Cardiac septum (tissue), 1 donor: ENCODE results near the gene NFE2. TPM values are rescaled to one million over a fixed set of nuclear protein-coding genes. Genes with fewer than 3 reads are reported as not detected.
A peak's percentile ranks its signal among the peaks of the same experiment; 100 is the strongest.
"Not testable (repeated sequence)": the region's sequence is repeated elsewhere in the genome, so short reads cannot be mapped to it uniquely, and the experiment has no call there.

Source experiments
- DNase-seq: peaks from one replicate; pipeline ENCODE4 v3.0.0-alpha.2; 2020; ENCODE audit warnings: low spot score
- intact Hi-C: fragments of 100-400 bp; cut with DNase I; formaldehyde crosslinking; loops from one replicate; pipeline ENCODE4 v1.14.0; 2022
- long read RNA-seq: library from polyadenylated mRNA; unstranded; transcript quantifications from one replicate; pipeline ENCODE4 v2.0.0, GENCODE V29; 2021
- total RNA-seq: library from RNA; stranded (reverse); fragmentation: NEBNext Ultra II Directional; extraction: Animal tissue kit (Norgen Biotek cat#: 25700); gene quantifications from one replicate; pipeline ENCODE4 v1.2.1, GENCODE V29; 2021
- donor health status: DM: no; HTN: no; CAD: no.

The NFE2 gene
- total RNA-seq: 1.2 TPM
- long read RNA-seq: 0 reads

DNA sequence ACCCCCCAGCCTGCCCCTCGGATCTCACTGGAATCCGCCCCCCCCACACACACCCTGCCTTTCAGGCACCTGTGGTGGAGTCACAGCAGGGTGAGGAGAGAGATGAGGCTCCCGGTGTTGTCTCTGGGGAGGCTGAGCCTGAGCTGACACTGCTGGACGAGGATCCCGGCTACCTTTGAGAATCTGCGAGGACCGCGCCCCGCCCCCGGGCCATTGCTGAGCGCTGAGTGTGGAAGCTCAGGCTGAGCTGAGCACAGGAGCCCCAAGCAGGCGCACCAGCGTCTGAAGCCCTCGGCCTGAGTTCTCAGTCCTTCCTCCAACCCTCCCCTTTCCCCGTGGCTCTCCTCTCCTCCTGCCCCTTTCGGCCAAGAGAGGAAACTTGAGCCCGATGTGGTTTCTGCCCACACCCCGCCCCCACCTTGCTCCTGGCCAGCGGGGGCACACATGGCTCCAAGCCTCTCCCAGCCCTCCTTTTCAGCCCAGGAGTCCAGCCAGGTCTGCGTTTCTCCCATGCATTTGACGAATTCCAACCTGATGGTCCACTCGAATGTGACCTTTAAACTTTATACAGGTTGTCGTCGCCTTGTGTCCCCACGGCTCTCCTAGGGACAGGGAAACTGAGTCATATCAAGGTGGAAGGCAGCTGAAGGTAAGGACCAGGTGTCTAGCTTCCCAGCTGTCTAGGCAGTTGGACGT lies at the start of gene NFE2:
NFE2 (minus strand) TSS at position 284 of the 696 bp plus-strand sequence. CDS start 5,767 bp downstream, outside the sequence.
- intact Hi-C loops: no loop called here
- peak; percentile 91 for DNase-seq

DNA sequence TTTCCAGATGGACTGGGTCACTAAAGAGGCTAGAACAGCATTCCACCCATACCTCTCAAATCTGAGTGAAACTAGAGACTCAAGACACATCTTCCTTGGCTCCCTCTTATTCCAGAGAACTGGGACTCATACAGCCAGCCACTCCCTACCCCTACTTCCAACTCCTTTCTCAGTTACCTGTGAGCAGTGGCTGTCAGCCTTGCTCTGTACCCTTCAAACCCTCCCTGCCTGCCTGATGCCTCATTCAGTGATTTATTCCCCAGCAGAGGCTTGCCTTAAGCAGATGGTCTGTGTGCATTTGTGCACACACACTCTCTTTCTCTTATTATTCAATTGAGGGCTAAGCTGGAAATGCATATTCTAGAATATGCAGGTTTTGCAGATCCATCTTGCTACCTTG lies 48.9 kb upstream of the NFE2 start:
- DNase-seq: no peak
- intact Hi-C loops: no loop called here

DNA sequence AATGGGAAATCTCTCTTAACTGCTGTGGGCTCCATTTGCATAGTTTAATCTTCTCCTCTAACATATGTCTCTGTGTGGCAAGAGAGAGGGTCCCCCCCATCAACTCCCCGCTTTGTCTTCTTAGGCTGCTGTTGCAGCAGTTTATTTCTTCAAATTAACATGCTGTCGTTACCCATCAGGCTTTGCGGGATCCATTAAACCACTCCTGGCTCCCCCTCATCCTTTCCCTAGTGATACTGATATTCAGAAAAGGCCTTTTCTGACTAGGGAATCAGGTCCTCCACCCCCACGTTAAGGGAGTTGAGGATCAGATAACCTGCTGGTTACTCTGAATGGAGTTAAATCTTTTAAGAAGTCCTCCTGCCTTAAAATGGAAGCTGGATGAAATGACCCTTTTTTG lies 48.2 kb upstream of the NFE2 start:
- intact Hi-C loops: no loop called here
- DNase-seq: no peak

DNA sequence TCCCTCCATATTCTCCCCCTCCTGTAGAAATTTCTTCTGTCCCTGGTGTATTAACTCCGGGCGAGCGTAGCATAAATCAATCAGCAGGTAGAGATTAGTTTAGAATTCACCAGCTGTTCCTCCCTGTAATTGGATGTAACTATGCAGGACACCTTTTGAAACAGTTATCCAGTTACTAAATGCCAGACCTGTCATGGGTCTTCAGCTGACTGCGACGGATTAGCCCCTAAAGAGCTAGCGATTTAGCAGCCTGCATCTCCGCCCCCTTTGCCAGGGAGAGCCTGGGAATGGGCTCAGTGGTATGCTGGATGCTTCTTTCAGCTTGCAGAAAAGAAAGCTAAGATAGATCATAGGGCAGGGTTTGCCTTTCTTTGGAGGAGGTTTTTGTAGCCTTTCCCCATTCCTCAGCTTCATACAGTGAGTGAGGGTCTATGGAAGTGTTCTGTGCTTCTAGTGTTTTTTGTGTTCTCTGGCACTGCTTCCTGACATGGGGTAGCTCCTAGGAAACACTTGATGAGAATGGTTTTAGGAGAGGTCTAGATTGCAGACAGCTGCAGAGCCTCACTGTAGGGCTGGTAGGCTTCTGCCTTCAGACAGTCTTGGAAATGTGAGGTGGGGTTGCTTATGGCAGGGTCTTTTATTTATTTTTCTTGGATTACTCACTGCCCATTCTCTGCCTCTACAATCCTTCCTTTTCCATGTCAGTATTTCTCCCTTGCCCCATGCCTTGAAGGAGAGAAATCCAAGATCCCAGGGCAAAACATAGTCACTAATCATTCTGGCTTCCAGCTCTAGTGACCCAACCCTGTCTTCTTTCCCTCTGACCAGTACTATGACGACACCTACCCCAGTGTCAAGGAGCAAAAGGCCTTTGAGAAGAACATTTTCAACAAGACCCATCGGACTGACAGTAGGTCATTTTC lies 40.8 kb upstream of the NFE2 start:
- intact Hi-C loops: no loop called here
- DNase-seq: no peak

DNA sequence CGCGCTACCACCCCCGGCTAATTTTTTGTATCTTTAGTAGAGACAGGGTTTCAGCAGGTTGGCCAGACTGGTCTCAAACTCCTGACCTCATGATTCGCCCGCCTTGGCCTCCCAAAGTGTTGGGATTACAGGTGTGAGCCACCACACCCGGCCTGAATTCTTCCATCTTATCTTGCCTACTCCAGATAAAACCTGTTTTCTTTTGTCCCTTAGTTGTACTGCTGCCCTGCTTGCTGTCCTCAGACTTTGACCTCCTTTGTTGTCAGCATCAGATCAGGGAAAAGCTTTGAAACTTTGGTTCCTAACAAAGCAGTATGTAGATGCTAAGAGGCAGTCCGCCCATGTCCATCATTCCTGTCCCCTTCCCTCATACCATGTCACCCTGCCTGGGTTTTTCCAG lies 40.0 kb upstream of the NFE2 start:
- intact Hi-C loops: no loop called here
- DNase-seq: no peak

DNA sequence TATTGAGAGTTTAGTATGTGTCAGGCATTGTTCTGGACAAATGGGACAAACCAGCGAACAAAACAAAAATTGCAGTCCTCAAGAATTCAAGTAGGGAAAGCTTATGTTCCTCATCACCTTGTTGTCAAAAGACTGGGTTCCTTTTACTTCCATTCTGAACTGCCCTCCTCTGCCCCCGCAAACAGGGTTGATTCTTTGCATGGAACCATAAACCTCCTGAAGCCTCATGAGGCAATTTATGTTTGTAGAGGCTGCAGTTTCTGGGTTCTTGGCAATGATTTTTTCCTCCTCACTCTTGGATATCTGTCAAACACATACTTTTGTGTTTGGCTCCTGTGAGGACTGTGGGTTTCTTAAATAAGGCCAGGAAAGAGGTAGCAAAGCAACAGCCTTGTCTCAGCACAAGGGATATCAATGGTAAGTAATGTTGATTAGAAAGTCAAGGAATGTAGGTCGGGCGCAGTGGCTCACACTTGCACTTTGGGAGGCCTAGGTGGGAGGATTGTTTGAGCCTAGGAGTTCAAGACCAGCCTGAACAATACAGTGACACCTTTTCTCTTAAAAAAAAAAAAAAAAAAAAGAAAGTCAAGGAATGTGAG lies 38.0 kb upstream of the NFE2 start:
- DNase-seq: no peak
- intact Hi-C loops: no loop called here

DNA sequence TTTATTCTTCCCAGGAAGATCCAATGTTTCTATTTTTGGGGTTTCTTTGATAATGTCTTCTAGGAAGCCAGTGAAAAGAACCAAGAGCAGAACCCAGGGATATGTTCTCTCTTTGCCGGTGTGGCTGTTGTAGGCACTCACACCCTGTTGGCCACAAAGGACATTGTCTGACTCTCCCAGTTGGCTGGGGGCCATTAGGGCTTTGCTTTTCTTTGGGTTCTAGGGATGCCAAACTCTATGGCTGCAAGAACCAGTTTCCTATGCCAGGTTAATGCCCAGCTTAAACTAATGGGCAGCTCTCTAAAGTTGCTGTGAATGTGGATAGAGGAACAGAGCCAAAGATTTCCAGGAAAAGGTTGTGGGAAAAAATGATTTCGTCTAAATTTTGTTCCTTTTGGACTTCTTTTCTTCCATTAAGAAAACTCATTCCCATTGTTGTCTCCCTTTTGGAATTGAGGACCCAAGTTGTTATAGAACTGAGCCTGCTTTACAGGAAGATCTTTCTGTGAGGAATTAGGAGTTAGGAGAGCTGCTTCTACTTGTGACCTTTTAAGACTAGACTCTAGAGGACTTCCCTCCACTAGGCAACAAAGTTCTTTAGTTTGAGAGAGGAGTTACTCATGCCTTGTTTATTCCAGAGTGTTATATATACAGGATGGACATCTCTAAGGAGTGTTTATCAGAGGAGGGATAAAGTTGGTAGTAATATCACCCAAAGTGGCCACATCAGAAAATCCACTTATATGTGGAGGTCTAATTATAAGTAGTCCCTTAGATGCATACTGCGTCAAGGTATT lies 37.2 kb upstream of the NFE2 start:
- intact Hi-C loops: loop anchor here (1.0 kb wide), 1 partner anchor 21 kb away; no protein-coding TSS in a partner anchor
- no peak for DNase-seq

DNA sequence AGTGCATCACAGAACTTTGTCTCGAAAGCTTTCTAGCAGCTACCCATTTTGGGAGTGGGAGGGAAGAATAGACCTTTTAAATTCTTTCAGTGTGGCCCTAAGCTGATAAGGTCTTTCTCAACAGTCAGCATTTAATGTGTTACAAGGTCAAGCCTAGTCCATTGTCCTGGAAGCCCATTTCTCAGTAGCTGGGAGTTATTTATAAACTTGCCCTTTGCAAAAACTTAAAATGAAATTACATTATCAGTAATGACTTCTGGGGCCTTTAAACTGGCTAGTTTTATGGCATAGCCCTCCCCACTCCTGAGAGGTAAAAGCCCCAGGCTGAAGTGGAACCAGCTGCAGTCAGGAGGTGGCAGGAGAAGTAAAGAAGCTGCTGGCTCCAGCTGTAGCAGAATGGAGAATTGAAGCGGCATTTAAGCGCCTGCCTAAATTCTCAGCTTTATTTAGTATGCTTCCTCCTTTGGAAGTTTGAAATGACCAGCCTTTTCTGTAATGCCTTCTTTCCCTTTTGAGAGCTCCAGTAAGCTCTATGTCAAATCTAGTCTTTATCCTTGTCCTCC lies 36.5 kb upstream of the NFE2 start:
- intact Hi-C loops: loop anchor here (1.0 kb wide), 1 partner anchor 22 kb away; no protein-coding TSS in a partner anchor
- no peak for DNase-seq

DNA sequence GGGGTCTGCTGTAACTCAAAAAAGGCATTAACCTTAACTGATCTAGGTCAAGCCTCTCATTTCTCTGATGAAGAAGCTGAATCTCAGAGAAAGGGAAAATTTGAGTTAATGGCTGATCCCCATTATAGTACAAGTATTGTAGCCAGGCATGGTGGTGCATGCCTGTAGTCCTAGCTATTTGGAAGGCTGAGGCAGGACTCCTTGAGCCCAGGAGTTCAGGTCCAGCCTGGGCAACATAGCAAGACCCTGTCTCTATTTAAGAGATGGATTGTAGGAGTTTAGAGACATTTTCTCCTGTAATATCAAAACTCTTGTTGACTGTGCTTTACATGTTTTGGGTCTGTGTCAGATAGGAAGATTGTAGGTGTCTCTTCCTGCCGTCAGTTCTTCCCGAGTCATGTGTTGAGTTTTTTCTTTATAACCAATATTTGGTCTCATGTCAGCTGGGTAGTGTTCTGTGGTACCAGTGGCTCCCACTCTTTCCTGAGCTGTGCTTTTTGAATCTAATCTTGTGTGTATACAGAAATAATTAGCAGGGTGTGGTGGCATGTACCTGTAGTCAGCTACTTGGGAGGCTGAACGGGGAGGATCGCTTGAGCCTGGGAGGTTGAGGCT lies 32.7 kb upstream of the NFE2 start:
- intact Hi-C loops: no loop called here
- no peak for DNase-seq

DNA sequence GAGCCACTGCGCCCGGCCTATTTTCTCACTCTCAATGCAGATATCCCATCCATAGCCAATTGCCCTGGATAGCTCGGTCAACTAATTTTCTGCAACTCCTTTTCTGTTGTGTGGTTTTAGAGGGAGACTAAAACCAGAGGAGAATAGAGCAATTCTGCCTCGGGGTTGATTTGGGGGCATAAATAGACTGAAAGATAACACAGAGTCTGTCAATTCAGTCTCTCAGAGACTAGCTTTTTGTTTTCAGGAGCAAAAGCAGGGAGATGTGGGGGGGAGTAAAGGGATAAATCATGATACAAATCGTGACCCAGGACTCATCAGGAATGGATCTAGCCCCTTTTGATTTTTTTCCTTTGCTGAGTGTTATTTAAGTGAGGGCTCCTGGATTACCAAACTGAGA lies 30.6 kb upstream of the NFE2 start:
- intact Hi-C loops: no loop called here
- DNase-seq: no peak

DNA sequence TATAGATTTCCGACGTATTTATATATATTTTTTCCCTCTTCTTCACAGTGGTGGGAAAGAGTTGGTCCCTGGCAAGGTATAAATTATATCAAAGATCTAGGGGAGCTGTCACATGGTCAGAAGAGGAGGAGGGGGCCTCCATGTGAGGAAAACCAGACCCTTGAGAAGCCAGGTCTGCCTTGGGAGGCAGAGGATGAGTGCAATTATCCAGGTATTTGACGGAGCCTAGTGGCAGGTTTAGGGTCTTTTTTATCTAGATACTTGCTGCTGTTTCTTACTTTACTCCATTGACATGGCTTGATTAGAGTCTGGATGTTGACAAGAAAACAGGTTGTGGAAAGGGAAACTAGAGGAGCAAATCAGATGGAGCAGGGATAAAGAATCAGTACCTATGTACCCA lies 29.6 kb upstream of the NFE2 start:
- no peak for DNase-seq
- intact Hi-C loops: no loop called here

DNA sequence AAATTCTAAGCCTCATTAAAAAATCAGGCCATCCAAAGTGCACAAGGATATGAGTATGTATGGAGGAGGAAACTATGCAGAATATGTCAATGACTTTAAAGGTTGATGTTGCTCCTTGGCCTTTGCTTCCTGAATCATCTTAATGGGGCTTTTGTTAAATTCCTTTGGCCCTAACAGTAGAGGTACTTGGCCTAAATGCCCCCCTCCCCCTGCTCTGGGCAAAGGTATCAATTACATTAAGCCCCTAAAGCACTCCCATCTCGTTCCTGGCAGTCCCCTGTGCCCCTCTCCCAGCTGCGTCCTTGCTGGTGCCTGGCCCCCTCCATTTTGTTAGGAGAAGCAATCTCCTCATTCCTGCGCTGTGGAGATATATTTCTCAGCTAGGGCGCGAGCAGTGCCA lies 28.9 kb upstream of the NFE2 start:
- no peak for DNase-seq
- intact Hi-C loops: no loop called here

DNA sequence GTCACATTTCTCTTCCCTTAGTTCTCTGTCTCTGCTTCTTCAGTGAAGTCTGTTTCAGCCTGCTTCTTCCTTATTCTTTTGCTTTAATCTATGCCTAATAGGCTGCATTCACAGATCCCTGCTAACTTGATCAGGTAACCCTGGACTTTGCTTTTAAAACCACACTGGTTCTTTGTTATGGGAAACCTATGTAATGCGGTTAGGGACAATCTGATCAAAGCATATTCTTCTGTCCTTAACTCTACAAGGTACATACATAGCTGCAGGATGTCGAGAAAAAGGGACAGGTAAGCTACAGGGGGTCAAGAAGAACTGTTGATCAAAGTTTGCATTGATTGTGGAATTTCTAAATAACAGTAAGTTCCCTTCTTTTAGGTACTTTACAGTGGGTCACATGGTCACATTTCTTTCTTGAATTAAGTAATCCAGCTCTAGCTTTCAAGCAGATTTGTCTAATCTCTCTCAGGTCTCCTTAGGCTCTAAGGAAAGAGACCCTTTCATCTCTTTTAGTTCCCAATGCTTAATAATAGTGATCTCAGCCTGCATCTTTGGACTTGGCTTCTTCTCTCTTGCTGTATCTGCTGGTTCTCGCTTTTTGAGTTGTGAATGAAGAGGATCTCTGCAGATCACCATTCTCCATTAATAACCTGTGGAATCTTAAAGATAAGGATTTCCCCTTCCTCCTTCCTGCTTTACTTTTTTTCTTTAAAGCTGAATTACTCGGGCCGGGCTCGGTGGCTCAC lies 28.0 kb upstream of the NFE2 start:
- intact Hi-C loops: no loop called here
- no peak for DNase-seq

DNA sequence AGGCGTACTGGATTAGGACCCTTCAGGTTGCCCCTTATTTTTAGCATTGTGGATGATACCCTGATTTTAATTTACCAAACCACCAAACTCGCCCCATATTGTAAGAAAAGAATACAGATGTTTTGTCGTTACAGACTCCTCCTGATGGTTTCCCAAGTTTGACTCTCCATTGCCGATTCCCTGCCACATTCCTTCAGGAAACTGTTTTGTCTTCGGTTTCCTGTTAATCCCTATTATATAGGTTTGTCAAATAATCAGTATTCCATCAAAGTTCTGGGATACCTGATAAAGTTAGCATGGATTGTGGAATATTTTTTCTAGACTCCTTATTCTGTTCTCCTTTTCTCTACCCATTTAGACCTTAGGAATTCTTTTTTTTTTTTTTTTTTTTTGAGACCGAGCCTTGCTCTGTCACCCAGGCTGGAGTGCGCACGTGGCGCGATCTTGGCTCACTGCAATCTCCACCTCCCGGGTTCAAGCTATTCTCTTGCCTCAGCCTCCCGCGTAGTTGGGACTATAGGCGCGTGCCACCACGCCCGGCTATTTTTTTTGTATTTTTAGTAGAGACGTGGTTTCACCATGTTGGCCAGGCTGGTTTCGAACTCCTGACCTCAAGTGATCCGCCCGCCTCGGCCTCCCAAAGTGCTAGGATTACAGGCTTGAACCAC lies 24.8 kb upstream of the NFE2 start:
- DNase-seq, intact Hi-C loops: not testable (repeated sequence)

DNA sequence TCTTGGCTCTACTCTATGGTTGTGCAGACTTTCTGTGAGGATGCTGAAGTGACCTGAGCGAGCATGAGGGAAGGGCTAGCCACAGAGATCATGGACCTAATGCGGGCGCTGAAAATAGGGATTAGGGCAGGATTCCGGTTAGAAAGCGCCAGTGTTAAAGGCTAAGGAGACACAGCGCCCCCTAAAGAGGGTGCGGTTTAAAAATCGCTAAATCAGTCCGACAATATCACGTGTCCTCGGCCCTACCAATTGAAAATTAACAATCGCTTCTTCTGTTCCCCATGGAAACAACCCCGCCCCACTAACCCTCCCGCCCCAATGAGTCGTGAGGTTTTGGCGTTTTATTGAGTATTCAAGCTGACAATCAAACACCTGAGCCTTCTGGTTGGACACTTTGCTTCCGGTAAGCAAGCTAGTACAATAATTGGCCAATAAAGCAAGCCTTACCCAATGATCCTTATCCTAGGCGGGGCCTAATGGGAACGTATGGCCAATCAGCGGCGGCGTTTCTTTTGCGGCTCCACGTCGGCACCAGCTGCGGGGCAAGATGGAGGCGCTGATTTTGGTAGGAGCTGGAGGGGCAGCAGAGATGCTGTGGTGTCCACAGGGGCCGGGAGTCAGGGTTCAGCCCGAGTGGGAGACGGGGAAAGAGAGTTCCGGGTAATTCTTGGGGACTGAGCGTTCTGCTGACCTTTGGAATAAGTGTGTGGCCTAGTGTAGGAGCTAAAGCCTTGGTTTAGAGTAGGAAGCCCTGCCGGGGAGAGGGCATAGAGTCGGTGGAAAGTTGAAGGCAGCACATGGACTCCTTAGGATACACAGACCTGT lies 24.0 kb upstream of the NFE2 start, which contains the start of gene COPZ1:
COPZ1 (plus strand) TSS at position 515 of the 825 bp plus-strand sequence; CDS start at position 548, 33 bp downstream.
- intact Hi-C loops: loop anchor here (5.0 kb wide), 2 partner anchors 43 to 83 kb away; partner anchors contain the start of genes CBX5 and HNRNPA1
- DNase-seq: peak; percentile 97

DNA sequence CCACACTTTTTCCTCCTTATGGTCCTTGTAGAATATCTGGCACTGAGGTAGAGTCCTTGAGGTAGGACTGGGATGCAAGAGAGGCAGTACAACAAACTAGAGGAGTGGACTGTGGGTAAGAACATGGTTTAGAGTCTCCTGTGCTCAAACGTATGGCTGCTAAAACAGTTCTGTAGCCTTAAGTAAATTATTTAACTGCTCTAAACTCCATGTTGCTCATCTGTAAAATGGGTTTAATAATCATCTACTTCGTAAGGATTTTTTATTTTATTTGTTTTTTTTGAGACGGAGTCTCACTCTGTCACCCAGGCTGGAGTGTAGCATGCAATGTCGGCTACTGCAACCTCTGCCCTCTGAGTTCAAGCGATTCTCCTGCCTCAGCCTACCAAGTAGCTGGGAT lies 20.5 kb upstream of the NFE2 start:
- no peak for DNase-seq
- intact Hi-C loops: loop anchor here (5.0 kb wide), 2 partner anchors 39 to 79 kb away; partner anchors contain the start of genes CBX5 and HNRNPA1
